Measurements from ENCODE around the gene WIPF2.

WIPF2 gene

GRCh38 chr17:40218740-40219593 lies at the start of gene WIPF2:
WIPF2 (plus strand) TSS chr17:40219304; CDS start chr17:40256460, 37,156 bp downstream.
- DNase-seq, result peak; percentile 98

GRCh38 chr17:40170325-40170724 lies 48.8 kb upstream of the WIPF2 start:
- DNase-seq, result no peak

GRCh38 chr17:40171750-40172149 lies 47.4 kb upstream of the WIPF2 start:
- DNase-seq, result no peak

- no peak for DNase-seq
Measured at GRCh38 chr17:40173091-40173777, 45.9 kb upstream of the WIPF2 start.

GRCh38 chr17:40173778-40174135 lies 45.3 kb upstream of the WIPF2 start:
- no peak for DNase-seq

- no peak for DNase-seq
Measured at GRCh38 chr17:40174514-40174913, 44.6 kb upstream of the WIPF2 start.

- DNase-seq, result no peak
Measured at GRCh38 chr17:40175928-40176753, 43.0 kb upstream of the WIPF2 start.

- no peak for DNase-seq
Measured at GRCh38 chr17:40176754-40177110, 42.4 kb upstream of the WIPF2 start.

- DNase-seq, result peak; percentile 87
Measured at GRCh38 chr17:40177275-40177874, 41.7 kb upstream of the WIPF2 start, which contains the start of gene RAPGEFL1. RAPGEFL1 (plus strand) TSS chr17:40177470; CDS start chr17:40177862, 392 bp downstream.

- DNase-seq, result no peak
Measured at GRCh38 chr17:40178021-40178601, 41.0 kb upstream of the WIPF2 start.

- DNase-seq, result no peak
Measured at GRCh38 chr17:40178660-40179059, 40.4 kb upstream of the WIPF2 start.

- no peak for DNase-seq
Measured at GRCh38 chr17:40179923-40180659, 39.0 kb upstream of the WIPF2 start.

GRCh38 chr17:40180694-40181093 lies 38.4 kb upstream of the WIPF2 start:
- DNase-seq, result no peak

GRCh38 chr17:40181205-40181604 lies 37.9 kb upstream of the WIPF2 start:
- DNase-seq, result no peak

GRCh38 chr17:40182606-40183005 lies 36.5 kb upstream of the WIPF2 start:
- DNase-seq, result no peak

- DNase-seq, result no peak
Measured at GRCh38 chr17:40187238-40187637, 31.9 kb upstream of the WIPF2 start.

GRCh38 chr17:40188694-40189093 lies 30.4 kb upstream of the WIPF2 start:
- no peak for DNase-seq

GRCh38 chr17:40190197-40191021 lies 28.7 kb upstream of the WIPF2 start:
- no peak for DNase-seq

GRCh38 chr17:40191237-40192208 lies 27.6 kb upstream of the WIPF2 start:
- peak; percentile 71 for DNase-seq

GRCh38 chr17:40192961-40193360 lies 26.1 kb upstream of the WIPF2 start:
- DNase-seq, result no peak

All from femur (tissue), 1 donor.